OCI-LY1 (cell line): ENCODE results near the gene SPATA18.

ENCODE experiments used
- CTCF ChIP-seq: fragments of 200-600 bp; sonication (generic), shearing (Covaris generic); IDR thresholded peaks from 2 replicates; pipeline ENCODE4 v1.5.1; 2017; ENCODE audit warnings: mild to moderate bottlenecking, antibody characterized with exemption, low read length, moderate library complexity, mixed read lengths
- EZH2 ChIP-seq: fragments of 200-600 bp; sonication (generic), shearing (Covaris generic); IDR thresholded peaks from 2 replicates; pipeline ENCODE4 v1.8.0; 2017; ENCODE audit warnings: borderline replicate concordance, mixed run types, mild to moderate bottlenecking, antibody characterized with exemption, low read length, moderate library complexity, mixed read lengths

- no peak for TF ChIP-seq CTCF
- TF ChIP-seq EZH2, result no peak
Measured at GRCh38 chr4:52005604-52006273, 45.4 kb upstream of the SPATA18 start.
